ENCODE measurements around the gene RAB30.

- TF ChIP-seq ZBTB7A (tag by site-specific recombination; IDR thresholded peaks at IDR 0.05; ENCODE audit: low read depth): no peak
- no peak for TF ChIP-seq CTCF (tag by site-specific recombination; IDR thresholded peaks at IDR 0.05)
- no peak for TF ChIP-seq ZBTB21 (tag by site-specific recombination; IDR thresholded peaks at IDR 0.05)
- TF ChIP-seq ZBTB44 (tag by site-specific recombination; IDR thresholded peaks at IDR 0.05): no peak
- TF ChIP-seq ZNF138 (tag by site-specific recombination; IDR thresholded peaks at IDR 0.05; ENCODE audit: borderline replicate concordance): no peak
- no peak for TF ChIP-seq ZNF133 (tag by site-specific recombination; IDR thresholded peaks at IDR 0.05)
- TF ChIP-seq ZNF777 (tag by site-specific recombination; IDR thresholded peaks at IDR 0.05; ENCODE audit: borderline replicate concordance): no peak
- no peak for TF ChIP-seq ZBTB8A (tag by site-specific recombination; IDR thresholded peaks at IDR 0.05)
- TF ChIP-seq ZFP3 (tag by site-specific recombination; IDR thresholded peaks at IDR 0.05; ENCODE audit: low read depth): no peak
- TF ChIP-seq PATZ1 (tag by site-specific recombination; IDR thresholded peaks at IDR 0.05): no peak
Observed at GRCh38 chr11:83112886-83113285, 41.2 kb upstream of the RAB30 start.
